SU-DHL-6 (cell line): ENCODE data around the gene GANAB.
"Not testable (repeated sequence)": the region's sequence is repeated elsewhere in the genome, so short reads cannot be mapped to it uniquely, and the experiment has no call there.

Experiments used
- H2AFZ ChIP-seq: fragments of 200-600 bp; sonication (generic); 2 replicates; pipeline ENCODE4 v1.6.1; 2014; ENCODE audit warnings: low read depth, mild to moderate bottlenecking, moderate library complexity, mixed read lengths, antibody characterized with exemption, low read length; ENCODE audit not compliant: severe bottlenecking
- H3F3A ChIP-seq: fragments of 200-600 bp; shearing (Covaris generic); 2 replicates; pipeline ENCODE4 v1.6.0; 2016; ENCODE audit warnings: antibody characterized with exemption, mild to moderate bottlenecking; ENCODE audit not compliant: insufficient read depth
- H3K27ac ChIP-seq: fragments of 200-600 bp; sonication (generic); 2 replicates; pipeline ENCODE4 v1.5.1; 2016; ENCODE audit warnings: low read depth, mild to moderate bottlenecking, low read length, moderate library complexity, mixed read lengths
- H3K27me3 ChIP-seq: fragments of 200-600 bp; sonication (generic), shearing (Covaris generic); 2 replicates; pipeline ENCODE4 v1.6.0; 2014; ENCODE audit warnings: mild to moderate bottlenecking, low read length
- H3K36me3 ChIP-seq: fragments of 200-600 bp; sonication (generic); 2 replicates; pipeline ENCODE4 v1.6.1; 2014; ENCODE audit warnings: mild to moderate bottlenecking, low read length, mixed read lengths
- H3K4me2 ChIP-seq: fragments of 300-600, 200-600 bp; shearing (Covaris generic), sonication (generic); 2 replicates; pipeline ENCODE4 v1.6.0; 2014; ENCODE audit warnings: low read length, low read depth, mild to moderate bottlenecking; ENCODE audit not compliant: poor library complexity, severe bottlenecking
- H3K4me3 ChIP-seq: fragments of 200-600 bp; sonication (generic); 2 replicates; pipeline ENCODE4 v1.5.1; 2014; ENCODE audit warnings: antibody characterized with exemption, low read length, mild to moderate bottlenecking, mixed read lengths; ENCODE audit not compliant: insufficient read depth, poor library complexity, severe bottlenecking
- H3K79me2 ChIP-seq: fragments of 200-600 bp; sonication (generic); 2 replicates; pipeline ENCODE4 v1.6.1; 2014; ENCODE audit warnings: mild to moderate bottlenecking, low read length, moderate library complexity; ENCODE audit not compliant: insufficient read depth
- H3K9ac ChIP-seq: fragments of 200-600 bp; sonication (generic); 2 replicates; pipeline ENCODE4 v1.7.0; 2014; ENCODE audit warnings: mild to moderate bottlenecking, low read length
- H3K9me2 ChIP-seq: fragments of 200-600 bp; sonication (generic); replicated peaks from 2 replicates; pipeline ENCODE4 v1.6.1; 2014; ENCODE audit warnings: low read length; ENCODE audit not compliant: insufficient read depth
- H3K9me3 ChIP-seq: fragments of 200-600 bp; sonication (generic); 2 replicates; pipeline ENCODE4 v1.6.1; 2014; ENCODE audit warnings: low read length, mixed read lengths; ENCODE audit not compliant: insufficient read depth
- H4K20me1 ChIP-seq: fragments of 200-600 bp; sonication (generic); 2 replicates; pipeline ENCODE4 v1.6.1; 2014; ENCODE audit warnings: low read depth, mild to moderate bottlenecking, antibody characterized with exemption, low read length, moderate library complexity, mixed read lengths
- CTCF ChIP-seq: fragments of 200-600 bp; sonication (generic); IDR thresholded peaks from one replicate; pipeline ENCODE4 v1.5.1; 2017; ENCODE audit warnings: antibody characterized with exemption, mild to moderate bottlenecking, low read length, moderate library complexity; ENCODE audit not compliant: insufficient read depth, poor library complexity, severe bottlenecking
- EZH2phosphoT487 ChIP-seq: fragments of 200-600 bp; sonication (generic), shearing (Covaris generic); conservative IDR thresholded peaks from 2 replicates; pipeline ENCODE4 v1.6.1; 2018; ENCODE audit warnings: mild to moderate bottlenecking, antibody characterized with exemption, low read length, moderate library complexity, mixed read lengths

The GANAB gene

GRCh38 chr11:62591448-62592145 lies 54.8 kb downstream of the GANAB start, which contains the start of gene TUT1:
TUT1 (minus strand) TSS chr11:62591523; CDS start chr11:62591485, 38 bp downstream.
- peaks cover 16% of the 10 kb centered on the region for H3K79me2 ChIP-seq
- no peaks in the 10 kb centered on the region for H3K9me2 ChIP-seq
- H2AFZ ChIP-seq: peak within 1 kb of the TSS; percentile 54
- no peak for TF ChIP-seq CTCF
- TF ChIP-seq EZH2phosphoT487: no peak
- H4K20me1 ChIP-seq: no peaks in the 10 kb centered on the region
- H3K27me3 ChIP-seq: no peaks in the 10 kb centered on the region
- peak within 1 kb of the TSS; percentile 92 for H3K9ac ChIP-seq
- no peaks in the 10 kb centered on the region for H3K9me3 ChIP-seq
- H3K4me3 ChIP-seq: peak within 1 kb of the TSS; percentile 99
- peak within 1 kb of the TSS; percentile 79 for H3K27ac ChIP-seq
- H3K36me3 ChIP-seq: 0 out of 2 replicates have a peak, but pooled peaks cover 3% of the 10 kb centered on the region
- peaks cover 29% of the 10 kb centered on the region for H3F3A ChIP-seq
- peak within 1 kb of the TSS; percentile 93 for H3K4me2 ChIP-seq

- H3K27ac ChIP-seq: no peak overlapping the region
- peaks cover 24% of the 10 kb centered on the region for H3K79me2 ChIP-seq
- H4K20me1 ChIP-seq: no peaks in the 10 kb centered on the region
- H3K27me3 ChIP-seq: no peaks in the 10 kb centered on the region
- peaks cover 15% of the 10 kb centered on the region for H3F3A ChIP-seq
- H3K9ac ChIP-seq: 0 out of 2 replicates have a peak overlapping the region, but pooled peaks have one; percentile 4
- TF ChIP-seq EZH2phosphoT487 (no peak), CTCF (peak; percentile 52)
- no peak overlapping the region for H3K4me3 ChIP-seq
- H3K9me3 ChIP-seq: no peaks in the 10 kb centered on the region
- H3K36me3 ChIP-seq: peaks cover 8% of the 10 kb centered on the region; the same call in 1 of the 2 replicates
- H2AFZ ChIP-seq: no peak overlapping the region
- peak overlapping the region; percentile 93 for H3K4me2 ChIP-seq
- H3K9me2 ChIP-seq: no peaks in the 10 kb centered on the region
These were observed 57.3 kb downstream of the GANAB start for GRCh38 chr11:62588966-62589637.

GRCh38 chr11:62585356-62585755 lies 61.1 kb downstream of the GANAB start:
- not testable (repeated sequence) for H3K9me3 ChIP-seq, H3F3A ChIP-seq, H3K4me3 ChIP-seq, H3K27me3 ChIP-seq, H3K4me2 ChIP-seq, H3K9me2 ChIP-seq, H3K9ac ChIP-seq, H2AFZ ChIP-seq, H4K20me1 ChIP-seq, H3K27ac ChIP-seq, H3K36me3 ChIP-seq
- H3K79me2 ChIP-seq: peaks cover 19% of the 10 kb centered on the region

- not testable (repeated sequence) for H3K9ac ChIP-seq, H3K4me3 ChIP-seq, H2AFZ ChIP-seq, H3K36me3 ChIP-seq, H3F3A ChIP-seq, H3K27ac ChIP-seq, H3K9me3 ChIP-seq, H3K27me3 ChIP-seq, H3K9me2 ChIP-seq, H3K4me2 ChIP-seq, H4K20me1 ChIP-seq
- peaks cover 12% of the 10 kb centered on the region; the same call in 1 of the 2 replicates for H3K79me2 ChIP-seq
These were observed 64.7 kb downstream of the GANAB start for GRCh38 chr11:62581735-62582134.
